Measurements from ENCODE around the gene TAF10.

The TAF10 gene

GRCh38 chr11:6640036-6640984, 28.3 kb upstream of the TAF10 start:
- DNase-seq: no peak

- DNase-seq: no peak
These were observed 26.4 kb upstream of the TAF10 start for GRCh38 chr11:6638429-6638828.

GRCh38 chr11:6637871-6638270, 25.9 kb upstream of the TAF10 start:
- DNase-seq: no peak

- no peak for DNase-seq
These were observed 24.5 kb upstream of the TAF10 start for GRCh38 chr11:6636480-6636879.

GRCh38 chr11:6635082-6635932, 23.3 kb upstream of the TAF10 start:
- no peak for DNase-seq

GRCh38 chr11:6634534-6634933, 22.5 kb upstream of the TAF10 start:
- DNase-seq: no peak

- DNase-seq: no peak
These were observed 21.7 kb upstream of the TAF10 start for GRCh38 chr11:6633422-6634408.

GRCh38 chr11:6632116-6633073, 20.4 kb upstream of the TAF10 start:
- DNase-seq: no peak

GRCh38 chr11:6631361-6631890, 19.4 kb upstream of the TAF10 start:
- no peak for DNase-seq

- DNase-seq: no peak
These were observed 18.7 kb upstream of the TAF10 start for GRCh38 chr11:6630632-6631291.

GRCh38 chr11:6629892-6630631, 18.0 kb upstream of the TAF10 start:
- DNase-seq: peak; percentile 41

GRCh38 chr11:6629573-6629891, 17.5 kb upstream of the TAF10 start:
- DNase-seq: no peak

GRCh38 chr11:6628526-6628925, 16.5 kb upstream of the TAF10 start:
- DNase-seq: no peak

- no peak for DNase-seq
These were observed 15.8 kb upstream of the TAF10 start for GRCh38 chr11:6627762-6628241.

- DNase-seq: no peak
These were observed 15.2 kb upstream of the TAF10 start for GRCh38 chr11:6626971-6627761.

GRCh38 chr11:6625832-6626420, 13.9 kb upstream of the TAF10 start:
- no peak for DNase-seq

- DNase-seq: no peak
These were observed 13.3 kb upstream of the TAF10 start for GRCh38 chr11:6625156-6625831.

All from NCI-H2171 (cell line).